ENCODE results near the gene SORL1.

SORL1 gene

GRCh38 chr11:121670266-121670665 lies 218.2 kb downstream of the SORL1 start:
- Mint-ChIP-seq H3K4me3 (no peak overlapping the region), H3K9me3 (no peaks in the 10 kb centered on the region), H3K4me1 (no peaks in the 10 kb centered on the region), H3K27ac (no peak overlapping the region), H3K36me3 (no peaks in the 10 kb centered on the region)
- DNase-seq (ENCODE audit: low spot score in 2 of 2) (no peak), ATAC-seq (no peak)

GRCh38 chr11:121670805-121671282 lies 218.7 kb downstream of the SORL1 start:
- no peak overlapping the region for H3K27ac Mint-ChIP-seq
- no peaks in the 10 kb centered on the region for H3K36me3 Mint-ChIP-seq
- ATAC-seq (no peak), DNase-seq (ENCODE audit: low spot score in 2 of 2) (no peak)
- no peaks in the 10 kb centered on the region for H3K4me1 Mint-ChIP-seq
- no peaks in the 10 kb centered on the region for H3K9me3 Mint-ChIP-seq
- H3K4me3 Mint-ChIP-seq = no peak overlapping the region

- no peaks in the 10 kb centered on the region for H3K9me3 Mint-ChIP-seq
Measured at GRCh38 chr11:121671283-121672168, 219.4 kb downstream of the SORL1 start.

GRCh38 chr11:121672630-121673487 lies 220.7 kb downstream of the SORL1 start:
- no peak overlapping the region for H3K27ac Mint-ChIP-seq
- no peaks in the 10 kb centered on the region for H3K36me3 Mint-ChIP-seq
- no peaks in the 10 kb centered on the region for H3K9me3 Mint-ChIP-seq
- ATAC-seq (no peak), DNase-seq (ENCODE audit: low spot score in 2 of 2) (no peak)
- H3K4me3 Mint-ChIP-seq = no peak overlapping the region
- no peaks in the 10 kb centered on the region for H3K4me1 Mint-ChIP-seq

More at GRCh38 chr11:121671283-121672168, 219.4 kb downstream of the SORL1 start:
- Mint-ChIP-seq H3K4me3 (no peak overlapping the region), H3K36me3 (no peaks in the 10 kb centered on the region), H3K4me1 (no peaks in the 10 kb centered on the region), H3K27ac (no peak overlapping the region)
- DNase-seq (ENCODE audit: low spot score in 2 of 2) (no peak), ATAC-seq (no peak)

GRCh38 chr11:121681550-121682268 lies 229.6 kb downstream of the SORL1 start:
- no peak for ATAC-seq
- Mint-ChIP-seq H3K27ac (no peak overlapping the region), H3K4me1 (no peaks in the 10 kb centered on the region), H3K36me3 (no peaks in the 10 kb centered on the region), H3K4me3 (no peak overlapping the region), H3K9me3 (no peaks in the 10 kb centered on the region)
- DNase-seq (ENCODE audit: low spot score in 2 of 2) = no peak

Measured in stimulated activated effector memory CD8-positive, alpha-beta T cell treated with anti-CD3 and anti-CD28 coated beads, Interleukin-12 subunit alpha, Interleukin-12 subunit beta, amount 100 ng/mL, for 72 hours (primary cell).